ENCODE measurements around the gene SPECC1L.

- TF ChIP-seq POLR2A (IDR thresholded peaks at IDR 0.05) (no peak), CTCF (IDR thresholded peaks at IDR 0.05) (no peak), EP300 (IDR thresholded peaks at IDR 0.05) (no peak)
Measured at GRCh38 chr22:24361976-24362646, 91.5 kb downstream of the SPECC1L start.
